ENCODE measurements around the gene IAH1. TPM values are rescaled to one million over a fixed set of nuclear protein-coding genes. Genes with fewer than 3 reads are reported as not detected.

Gene IAH1, protein sequence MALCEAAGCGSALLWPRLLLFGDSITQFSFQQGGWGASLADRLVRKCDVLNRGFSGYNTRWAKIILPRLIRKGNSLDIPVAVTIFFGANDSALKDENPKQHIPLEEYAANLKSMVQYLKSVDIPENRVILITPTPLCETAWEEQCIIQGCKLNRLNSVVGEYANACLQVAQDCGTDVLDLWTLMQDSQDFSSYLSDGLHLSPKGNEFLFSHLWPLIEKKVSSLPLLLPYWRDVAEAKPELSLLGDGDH
- 10 to 100 TPM; 47.0 to 57.3 TPM for total RNA-seq
- polyA plus RNA-seq, result 10 to 100 TPM; 61.8 to 81.5 (median 66.6) TPM
- total RNA-seq, result 32.6 to 55.6 (median 40.2) reads per million in 6 experiments

DNA sequence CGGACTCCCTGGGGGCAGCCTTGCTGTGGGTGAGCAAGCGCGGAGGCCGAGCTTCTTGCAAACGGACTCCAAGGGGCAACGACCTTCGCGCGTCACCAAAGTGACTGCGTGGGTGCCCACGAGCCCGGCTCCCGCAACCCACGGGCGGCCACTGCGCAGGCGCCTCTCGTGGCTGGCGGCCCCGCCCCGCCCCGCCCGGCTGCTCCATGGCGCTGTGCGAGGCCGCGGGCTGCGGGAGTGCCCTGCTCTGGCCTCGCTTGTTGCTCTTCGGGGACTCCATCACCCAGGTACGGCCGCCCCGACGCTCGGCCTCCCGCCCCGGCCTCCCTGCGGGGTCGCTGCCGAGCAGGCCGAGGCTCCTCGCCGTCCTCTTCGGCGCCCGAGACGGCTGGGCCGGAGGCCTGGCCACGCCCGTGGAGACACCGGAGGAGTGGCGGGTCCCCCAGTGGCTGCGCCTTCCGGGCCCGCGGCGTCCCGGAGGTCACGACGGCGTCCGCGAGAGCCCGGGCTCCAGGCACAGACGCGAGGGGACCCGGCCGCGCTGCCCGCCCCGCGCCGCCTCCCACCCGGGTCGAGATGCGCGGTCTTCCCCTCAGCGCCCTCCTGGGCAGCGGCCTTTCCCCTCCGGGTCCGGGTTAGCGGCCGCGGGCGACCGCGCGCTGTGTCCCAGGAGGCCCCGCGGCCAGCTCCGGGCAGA, at the start of gene IAH1:
Gene IAH1, plus strand, starts transcription at position 191 of the 697 bp plus-strand sequence. Its CDS starts 16 bp downstream, at position 207.
- Mint-ChIP-seq H3K4me1 (peaks cover 17 to 55% (median 43%) of the 10 kb centered on the region in 4 donors), H3K27ac (peak within 1 kb of the TSS; percentile 61 to 97 (median 92)), H3K27me3 (no peaks in the 10 kb centered on the region), H3K9me3 (no peaks in the 10 kb centered on the region), H3K36me3 (peaks cover 0 to 30% (median 7%) of the 10 kb centered on the region in 3 donors), H3K4me3 (peak within 1 kb of the TSS; percentile 76 to 89 (median 84))
- peak; percentile 81 to 84 for ATAC-seq
- POLR2A ChIA-PET, result interaction anchor here (0.8 to 3.5 kb wide), 8 partner anchors 12 to 156 kb away, joined by 3 to 39 read pairs (median 6); partner anchors contain the start of genes ADAM17, CPSF3, ITGB1BP1 and YWHAQ
- peak; percentile 62 to 87 (median 76) for DNase-seq

DNA sequence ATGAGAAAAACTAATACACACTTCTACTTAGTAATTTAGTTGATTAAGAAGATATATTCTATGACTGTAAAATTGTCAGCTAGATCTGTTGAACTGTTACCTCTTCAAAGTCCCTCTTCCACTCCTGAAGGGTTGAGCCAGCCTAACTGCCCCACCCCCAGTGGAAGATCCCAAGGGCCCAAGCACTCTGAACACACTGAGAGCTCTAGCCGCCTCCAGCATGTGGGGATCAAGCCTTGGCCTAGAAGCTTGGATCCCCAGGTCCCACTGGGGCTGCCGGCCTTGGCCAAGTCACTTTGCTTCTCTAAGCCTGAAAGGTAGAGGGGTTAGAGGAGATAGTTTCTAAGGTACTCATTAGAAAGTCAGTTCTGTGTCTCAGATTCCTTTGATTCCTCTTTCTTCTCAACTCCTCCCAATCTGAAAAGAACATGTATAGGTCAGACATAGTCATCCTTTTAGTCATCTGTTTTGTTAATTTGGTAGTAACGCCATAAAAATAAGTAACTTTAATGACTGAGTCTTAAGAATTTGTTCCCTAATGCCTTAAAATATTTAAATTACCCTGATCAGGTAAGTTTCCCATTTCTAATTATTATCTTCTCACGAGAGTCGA, 45.3 kb upstream of the IAH1 start:
- Mint-ChIP-seq H3K4me1 (peaks cover 0 to 5% (median 3%) of the 10 kb centered on the region in 4 donors), H3K27me3 (no peaks in the 10 kb centered on the region), H3K27ac (no peak overlapping the region), H3K4me3 (no peak overlapping the region), H3K36me3 (peaks cover 11 to 52% (median 35%) of the 10 kb centered on the region in 3 donors), H3K9me3 (no peaks in the 10 kb centered on the region)
- POLR2A ChIA-PET, result no interaction called here
- no peak for DNase-seq
- no peak for ATAC-seq

DNA sequence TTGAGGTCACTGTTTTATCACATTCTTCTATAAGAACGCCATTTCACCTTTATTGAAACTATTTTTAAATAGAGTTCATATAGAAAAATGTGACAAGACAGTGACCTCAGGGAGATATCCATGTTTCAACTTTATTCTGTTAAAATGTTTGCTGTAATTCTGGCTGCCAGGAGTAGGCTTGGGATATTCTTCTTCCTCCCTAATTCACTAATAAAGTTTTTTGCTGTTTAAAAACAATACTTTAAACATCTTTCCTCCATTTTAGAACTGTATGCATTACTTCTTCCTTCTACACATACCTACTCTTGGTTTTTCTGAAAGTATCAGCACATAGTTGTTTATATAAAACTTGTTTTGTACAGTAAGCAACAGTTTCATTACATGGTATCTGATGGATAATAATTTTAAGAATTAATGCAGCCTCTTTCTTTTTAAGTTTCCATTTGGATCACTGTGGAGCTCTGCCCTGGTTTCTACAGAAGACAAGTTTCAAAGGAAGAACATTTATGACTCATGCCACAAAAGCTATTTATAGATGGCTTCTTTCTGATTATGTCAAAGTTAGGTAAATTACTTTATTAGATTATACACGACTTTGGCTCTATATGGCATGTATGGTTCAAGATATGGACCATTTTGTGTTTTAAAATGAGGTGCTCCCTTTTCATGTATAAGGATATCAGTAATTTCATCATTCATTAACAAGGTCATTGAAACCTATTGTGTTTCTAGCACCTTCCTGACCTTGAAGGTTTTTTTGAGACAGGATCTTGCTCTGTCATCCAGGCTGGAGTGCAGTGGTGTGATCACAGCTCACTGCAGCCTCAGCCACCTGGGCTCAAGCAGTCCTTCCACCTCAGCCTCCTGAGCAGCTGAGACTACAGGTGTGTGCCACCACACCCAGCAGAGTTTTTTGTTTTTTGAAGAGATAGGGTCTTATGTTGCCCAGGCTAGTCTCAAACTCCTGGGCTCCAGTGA, 43.7 kb upstream of the IAH1 start:
- Mint-ChIP-seq H3K36me3 (peaks cover 11 to 64% (median 35%) of the 10 kb centered on the region in 3 donors), H3K9me3 (no peaks in the 10 kb centered on the region), H3K4me1 (peaks cover 0 to 5% (median 3%) of the 10 kb centered on the region in 4 donors), H3K4me3 (no peak overlapping the region), H3K27me3 (no peaks in the 10 kb centered on the region), H3K27ac (peak overlapping the region in 2 of 10 donors; percentile 54 to 62)
- POLR2A ChIA-PET, result no interaction called here
- no peak for DNase-seq
- no peak for ATAC-seq

DNA sequence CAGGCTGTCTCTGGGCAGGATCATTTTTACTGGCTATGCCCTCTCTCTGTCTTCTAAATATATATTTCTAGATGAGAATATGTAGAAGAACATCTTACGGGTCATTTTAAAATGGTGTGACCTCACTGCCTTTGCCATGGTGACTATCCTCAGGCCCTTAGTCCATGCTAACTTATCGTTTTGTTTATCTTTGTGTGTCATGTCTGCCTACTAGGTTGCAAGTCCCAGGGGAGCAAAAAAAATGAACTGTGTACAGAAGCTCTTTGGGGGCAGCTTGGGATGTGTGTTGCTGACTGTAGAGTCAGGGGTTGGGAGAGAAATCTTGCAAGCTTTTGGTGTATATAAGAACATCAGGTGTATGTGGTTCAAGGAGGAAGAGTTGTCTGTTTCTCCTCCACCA, 39.9 kb upstream of the IAH1 start:
- ATAC-seq, result no peak
- POLR2A ChIA-PET, result interaction anchor here (1.0 kb wide), 1 partner anchor 11 kb away, joined by 3 read pairs; the partner anchor contains the start of genes CPSF3 and ITGB1BP1
- Mint-ChIP-seq H3K4me1 (no peaks in the 10 kb centered on the region), H3K4me3 (no peak overlapping the region), H3K27me3 (no peaks in the 10 kb centered on the region), H3K27ac (peak overlapping the region in 1 of 10 donors; percentile 52), H3K9me3 (no peaks in the 10 kb centered on the region), H3K36me3 (peaks cover 11 to 90% (median 55%) of the 10 kb centered on the region in 3 donors)
- DNase-seq, result no peak

DNA sequence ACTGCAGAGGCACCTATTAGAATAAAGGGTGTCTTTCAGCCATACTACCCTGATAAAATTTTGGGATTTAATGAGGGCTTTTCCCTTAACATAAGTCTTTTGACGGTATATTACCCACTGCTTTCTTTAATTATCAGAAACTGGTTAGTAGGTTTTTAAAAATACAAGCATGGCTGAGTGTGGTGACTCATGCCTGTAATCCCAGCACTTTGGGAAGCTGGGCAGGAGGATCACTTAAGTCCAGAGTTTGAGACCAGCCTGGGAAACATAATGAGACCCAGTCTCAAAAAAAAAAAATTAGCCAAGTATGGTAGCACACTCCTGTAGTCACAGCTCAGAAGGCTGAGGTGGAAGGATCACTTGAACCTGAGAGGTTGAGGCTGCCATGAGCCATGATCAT, 34.8 kb upstream of the IAH1 start:
- no peaks in the 10 kb centered on the region for H3K4me1 Mint-ChIP-seq
- no peak for DNase-seq
- peaks cover 5 to 87% (median 43%) of the 10 kb centered on the region in 3 donors for H3K36me3 Mint-ChIP-seq
- no peak for ATAC-seq
- H3K27me3 Mint-ChIP-seq, result no peaks in the 10 kb centered on the region
- H3K4me3 Mint-ChIP-seq, result no peak overlapping the region
- POLR2A ChIA-PET, result no interaction called here
- no peak overlapping the region for H3K27ac Mint-ChIP-seq
- H3K9me3 Mint-ChIP-seq, result no peaks in the 10 kb centered on the region

DNA sequence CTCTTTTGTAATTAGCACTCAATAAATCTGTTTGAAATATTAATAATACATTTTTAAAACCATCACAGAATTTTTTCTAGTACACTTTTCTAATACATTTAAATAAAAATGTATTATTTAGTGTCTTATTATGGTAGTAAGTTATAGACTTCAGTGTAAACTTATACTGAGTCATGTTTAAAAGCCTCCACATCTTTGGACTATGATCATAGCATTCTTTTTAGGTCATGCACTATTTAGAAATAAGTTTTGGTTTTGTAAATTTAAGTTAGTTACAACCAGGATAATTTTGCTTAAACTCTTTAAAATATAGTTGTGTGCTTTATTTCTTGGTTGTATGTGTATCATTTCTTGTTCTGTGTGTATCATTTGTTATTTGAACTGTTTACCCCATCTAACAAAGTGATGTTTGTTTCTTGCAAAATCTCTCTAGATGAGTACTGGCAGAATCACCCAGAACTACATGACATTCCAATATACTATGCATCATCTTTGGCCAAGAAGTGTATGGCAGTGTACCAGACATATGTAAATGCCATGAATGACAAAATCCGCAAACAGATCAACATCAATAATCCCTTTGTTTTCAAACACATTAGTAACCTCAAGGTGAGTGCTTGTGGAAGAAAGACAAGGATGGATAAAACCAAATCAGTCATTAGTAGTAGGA, 34.2 kb upstream of the IAH1 start:
- no peak overlapping the region for H3K27ac Mint-ChIP-seq
- H3K36me3 Mint-ChIP-seq, result peaks cover 5 to 87% (median 48%) of the 10 kb centered on the region in 3 donors
- H3K27me3 Mint-ChIP-seq, result no peaks in the 10 kb centered on the region
- POLR2A ChIA-PET, result no interaction called here
- H3K9me3 Mint-ChIP-seq, result no peaks in the 10 kb centered on the region
- ATAC-seq, result no peak
- no peaks in the 10 kb centered on the region for H3K4me1 Mint-ChIP-seq
- no peak overlapping the region for H3K4me3 Mint-ChIP-seq
- no peak for DNase-seq

DNA sequence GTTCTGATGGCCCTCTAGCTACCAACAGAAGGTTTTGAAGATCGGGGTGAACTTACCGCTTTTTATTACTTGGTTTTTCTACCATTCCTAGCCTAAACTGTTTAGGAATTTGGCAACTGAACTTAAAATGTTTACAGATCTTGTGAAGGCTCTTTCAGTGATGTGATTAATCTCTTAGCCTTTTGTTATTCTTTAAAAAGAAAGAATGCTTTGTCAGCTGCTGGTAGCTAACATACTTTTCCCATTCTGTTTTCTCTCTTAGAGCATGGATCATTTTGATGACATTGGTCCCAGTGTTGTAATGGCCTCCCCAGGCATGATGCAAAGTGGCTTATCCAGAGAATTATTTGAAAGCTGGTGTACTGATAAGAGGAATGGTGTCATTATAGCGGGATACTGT, 32.8 kb upstream of the IAH1 start:
- Mint-ChIP-seq H3K4me3 (no peak overlapping the region), H3K27ac (no peak overlapping the region), H3K36me3 (peaks cover 5 to 85% (median 45%) of the 10 kb centered on the region in 3 donors), H3K27me3 (no peaks in the 10 kb centered on the region), H3K9me3 (no peaks in the 10 kb centered on the region), H3K4me1 (no peaks in the 10 kb centered on the region)
- POLR2A ChIA-PET, result no interaction called here
- ATAC-seq (no peak), DNase-seq (no peak)

DNA sequence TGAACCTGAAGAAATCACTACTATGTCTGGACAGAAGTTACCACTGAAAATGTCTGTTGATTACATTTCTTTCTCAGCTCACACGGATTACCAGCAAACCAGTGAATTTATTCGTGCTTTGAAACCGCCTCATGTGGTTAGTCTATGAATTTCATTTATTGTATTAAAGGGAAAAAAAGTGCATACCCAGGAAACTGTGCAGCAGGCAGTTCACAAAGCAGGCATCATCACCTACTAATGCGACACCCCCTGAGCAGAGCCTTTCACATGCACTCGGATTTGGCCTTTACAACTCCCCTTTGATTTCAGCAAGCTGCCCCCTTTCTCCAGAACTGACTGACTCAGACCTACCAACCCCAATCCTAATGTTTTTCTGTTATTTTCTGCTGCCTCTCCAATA, 30.8 kb upstream of the IAH1 start:
- Mint-ChIP-seq H3K9me3 (no peaks in the 10 kb centered on the region), H3K36me3 (peaks cover 5 to 83% (median 35%) of the 10 kb centered on the region in 3 donors), H3K4me3 (no peak overlapping the region), H3K4me1 (no peaks in the 10 kb centered on the region), H3K27me3 (no peaks in the 10 kb centered on the region), H3K27ac (peak overlapping the region in 1 of 10 donors; percentile 25)
- POLR2A ChIA-PET, result interaction anchor here (0.9 kb wide), 1 partner anchor 30 kb away, joined by 4 read pairs; no protein-coding TSS in a partner anchor
- DNase-seq (no peak), ATAC-seq (no peak)

DNA sequence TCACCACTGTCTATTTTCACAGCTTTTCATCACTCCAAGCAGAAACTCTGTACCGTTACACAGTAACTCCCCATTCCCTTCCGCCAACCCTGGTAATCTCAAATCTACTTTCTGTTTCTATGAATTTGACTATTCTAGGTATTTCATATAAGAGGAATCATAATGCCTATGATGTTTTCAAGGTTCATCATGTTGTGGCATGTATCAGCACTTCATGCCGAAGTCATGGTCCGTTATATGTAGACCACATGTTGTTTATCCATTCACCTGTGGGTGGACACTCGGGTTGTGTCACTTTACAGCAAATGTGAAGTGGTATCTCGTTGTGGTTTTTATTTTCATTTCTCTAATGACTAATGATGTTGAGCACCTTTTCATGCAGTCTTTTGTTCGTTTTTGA, 29.3 kb upstream of the IAH1 start:
- DNase-seq (no peak), ATAC-seq (no peak)
- Mint-ChIP-seq H3K4me3 (no peak overlapping the region), H3K9me3 (no peaks in the 10 kb centered on the region), H3K4me1 (no peaks in the 10 kb centered on the region), H3K27me3 (no peaks in the 10 kb centered on the region), H3K36me3 (peaks cover 5 to 82% (median 35%) of the 10 kb centered on the region in 3 donors), H3K27ac (peak overlapping the region in 2 of 10 donors; percentile 6 to 19)
- POLR2A ChIA-PET, result no interaction called here

DNA sequence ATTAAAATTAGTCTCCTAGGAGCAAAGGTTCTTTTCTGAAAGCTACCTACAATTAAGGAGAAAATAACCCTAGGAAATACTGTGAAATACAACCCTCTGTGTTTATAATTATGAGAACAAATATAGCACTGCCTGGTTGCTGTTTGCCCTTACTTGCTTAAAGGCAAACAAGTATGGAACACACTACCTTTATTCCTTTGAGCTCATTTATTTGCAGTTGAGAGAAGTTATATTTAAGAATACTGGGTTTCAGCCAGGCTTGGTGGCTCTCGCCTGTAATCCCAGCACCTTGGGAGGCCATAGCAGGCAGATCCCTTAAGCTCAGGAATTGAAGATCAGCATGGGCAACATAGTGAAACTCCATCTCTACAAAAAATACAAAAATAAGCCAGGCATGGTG, 23.1 kb upstream of the IAH1 start:
- Mint-ChIP-seq H3K27ac (no peak overlapping the region), H3K4me1 (no peaks in the 10 kb centered on the region), H3K36me3 (peaks cover 0 to 85% (median 23%) of the 10 kb centered on the region in 3 donors), H3K27me3 (no peaks in the 10 kb centered on the region), H3K4me3 (no peak overlapping the region), H3K9me3 (no peaks in the 10 kb centered on the region)
- ATAC-seq, result no peak
- POLR2A ChIA-PET, result no interaction called here
- no peak for DNase-seq

DNA sequence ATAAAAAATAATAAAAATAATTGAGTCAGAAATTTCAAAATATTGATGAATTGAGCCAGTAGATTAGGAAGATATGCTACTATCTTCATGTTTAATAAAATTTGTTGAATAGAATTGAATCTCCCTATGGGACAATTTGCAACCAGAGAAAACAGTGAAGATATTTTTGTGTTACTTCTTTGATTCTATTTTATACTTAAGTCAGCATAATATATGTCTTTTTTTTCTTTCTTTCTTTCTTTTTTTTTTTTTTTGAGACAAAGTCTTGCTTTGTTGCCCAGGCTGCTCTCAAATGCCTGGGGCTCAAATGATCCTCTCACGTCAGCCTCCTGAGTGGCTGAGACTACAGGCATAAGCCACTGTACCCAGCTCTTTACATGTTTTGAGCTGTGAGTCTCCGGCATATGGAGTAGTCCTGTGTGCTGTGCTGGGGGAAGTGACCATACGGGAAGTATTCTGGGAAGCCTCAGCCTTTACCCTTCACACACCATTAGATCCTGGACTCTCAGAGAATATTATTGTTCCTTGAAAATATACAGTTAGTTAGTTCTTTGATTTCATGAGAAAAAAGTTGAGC, 13.8 kb upstream of the IAH1 start:
- Mint-ChIP-seq H3K4me1 (no peaks in the 10 kb centered on the region), H3K9me3 (no peaks in the 10 kb centered on the region), H3K4me3 (no peak overlapping the region), H3K27me3 (no peaks in the 10 kb centered on the region), H3K27ac (peak overlapping the region in 1 of 10 donors; percentile 43), H3K36me3 (peaks cover 0 to 76% (median 19%) of the 10 kb centered on the region in 3 donors)
- POLR2A ChIA-PET, result no interaction called here
- no peak for ATAC-seq
- no peak for DNase-seq

All from naive thymus-derived CD8-positive, alpha-beta T cell (primary cell).